Erythroblast (primary cell): ENCODE results near the gene PPDPF.

Experiments
- GATA1 ChIP-seq: IDR thresholded peaks from 2 replicates; pipeline ENCODE4 v1.6.1; 2011; ENCODE audit warnings: low read depth, mild to moderate bottlenecking, control low read depth, low read length, moderate library complexity
- POLR2A ChIP-seq: IDR thresholded peaks from 2 replicates; pipeline ENCODE4 v1.6.1; 2011; ENCODE audit warnings: mild to moderate bottlenecking, low read length

DNA sequence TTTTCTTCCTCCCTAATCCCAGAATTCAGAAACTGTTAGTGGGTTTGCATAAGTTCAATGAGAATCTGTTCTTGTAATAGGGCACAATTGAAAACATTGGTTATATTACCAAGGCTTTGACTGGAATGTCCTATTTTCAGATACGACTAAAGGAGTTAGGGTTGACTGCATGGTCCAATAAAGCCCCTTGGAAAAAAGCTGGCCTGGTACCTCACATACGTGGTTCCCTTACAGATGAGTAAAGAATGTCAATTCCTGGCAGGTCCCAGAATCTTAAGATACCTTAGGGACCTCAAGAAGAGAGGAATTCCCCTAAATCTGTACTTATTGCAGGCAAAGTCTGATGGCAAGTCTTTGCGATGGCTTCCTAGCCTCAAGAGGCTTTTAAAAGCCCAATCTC lies 4.6 kb downstream of the PPDPF start:
- TF ChIP-seq POLR2A: no peak
- TF ChIP-seq GATA1: no peak
